Spleen (tissue), 7 donors: ENCODE data around the gene CACNG1.

ENCODE experiments used
- CTCF ChIP-seq, 11 experiments: fragments of 200-600 bp in 7 of 11; fragments of 450-650 bp in 4 of 11; sonication (generic) in 4 of 11; IDR thresholded peaks in 8 of 11; conservative IDR thresholded peaks in 3 of 11; 1 replicate in 7 of 11; 2 replicates in 4 of 11; pipeline versions ENCODE4 v1.4.0 to v1.8.0; 2016 to 2021; ENCODE audit warnings: antibody characterized with exemption in 11 of 11, inconsistent platforms in 4 of 11, mild to moderate bottlenecking in 1 of 11
- POLR2A ChIP-seq, 3 donors: fragments of 450-650 bp; IDR thresholded peaks; one replicate each; pipeline ENCODE4 v1.5.1; 2017; ENCODE audit warnings: antibody characterized with exemption in 3 of 3, mild to moderate bottlenecking in 1 of 3
- POLR2AphosphoS5 ChIP-seq, 3 donors: sonication (generic); formaldehyde crosslinking; IDR thresholded peaks; one replicate each; pipeline ENCODE4 v1.5.1; 2017; ENCODE audit warnings: antibody characterized with exemption in 3 of 3
- donor health status: DM: no; HTN: no; CAD: no; lungs with moderate emphysema.
- donor health status: DM: no; HTN: no; CAD: no.
- donor health status: DM: no; HTN: no; CAD: no.

DNA sequence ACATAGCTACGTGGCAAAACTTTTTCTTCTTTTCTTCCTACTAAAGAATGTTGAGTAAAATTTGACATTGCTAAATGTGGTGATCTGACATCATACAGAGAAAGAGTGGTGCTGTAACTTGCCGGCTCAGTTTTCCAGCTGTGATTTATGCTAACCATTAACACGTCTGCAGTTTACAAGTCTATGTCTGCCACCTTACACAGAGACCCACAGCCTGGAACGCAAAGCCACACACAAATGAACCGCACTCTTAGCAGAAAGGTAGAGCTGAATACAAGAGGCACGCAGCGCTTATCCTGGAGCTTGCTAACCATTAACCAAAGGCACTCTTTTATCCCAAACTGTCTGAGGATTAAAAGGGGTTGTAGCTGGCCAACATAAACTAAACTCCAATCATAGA, 31.9 kb downstream of the CACNG1 start:
- TF ChIP-seq CTCF (IDR thresholded peaks at IDR 0.05 in 8 of 11, conservative IDR thresholded peaks at IDR 0.05 in 3 of 11) (no peak), POLR2A (IDR thresholded peaks at IDR 0.05) (no peak), POLR2AphosphoS5 (IDR thresholded peaks at IDR 0.05) (no peak)
